HG03521 (cell line): ENCODE data around the gene RGS10.
A peak's percentile ranks its signal among the peaks of the same experiment; 100 is the strongest.

Source experiments
- ATAC-seq: cut with Tn5 transposase; IDR thresholded peaks from one replicate; pipeline ENCODE4 v1.9.1; 2021; ENCODE audit warnings: mild to moderate bottlenecking, moderate library complexity; ENCODE audit not compliant: unreplicated experiment

The RGS10 gene

DNA sequence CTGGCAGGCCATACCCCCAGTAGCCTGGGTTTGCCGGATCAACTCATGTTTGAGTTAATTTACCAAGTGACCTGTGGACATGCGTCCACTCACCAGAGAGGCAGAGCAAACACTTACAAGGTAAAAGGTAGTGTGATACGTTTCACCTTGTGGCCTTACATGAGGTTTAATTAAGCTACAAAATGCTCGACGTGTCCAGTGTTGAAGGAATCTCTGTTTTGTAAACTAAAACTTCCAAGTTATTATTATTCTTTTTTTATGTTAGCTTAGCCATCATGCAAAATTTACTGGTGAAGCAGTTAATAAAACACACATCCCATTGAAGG is 42.9 kb downstream of the RGS10 start:
- ATAC-seq, result no peak

DNA sequence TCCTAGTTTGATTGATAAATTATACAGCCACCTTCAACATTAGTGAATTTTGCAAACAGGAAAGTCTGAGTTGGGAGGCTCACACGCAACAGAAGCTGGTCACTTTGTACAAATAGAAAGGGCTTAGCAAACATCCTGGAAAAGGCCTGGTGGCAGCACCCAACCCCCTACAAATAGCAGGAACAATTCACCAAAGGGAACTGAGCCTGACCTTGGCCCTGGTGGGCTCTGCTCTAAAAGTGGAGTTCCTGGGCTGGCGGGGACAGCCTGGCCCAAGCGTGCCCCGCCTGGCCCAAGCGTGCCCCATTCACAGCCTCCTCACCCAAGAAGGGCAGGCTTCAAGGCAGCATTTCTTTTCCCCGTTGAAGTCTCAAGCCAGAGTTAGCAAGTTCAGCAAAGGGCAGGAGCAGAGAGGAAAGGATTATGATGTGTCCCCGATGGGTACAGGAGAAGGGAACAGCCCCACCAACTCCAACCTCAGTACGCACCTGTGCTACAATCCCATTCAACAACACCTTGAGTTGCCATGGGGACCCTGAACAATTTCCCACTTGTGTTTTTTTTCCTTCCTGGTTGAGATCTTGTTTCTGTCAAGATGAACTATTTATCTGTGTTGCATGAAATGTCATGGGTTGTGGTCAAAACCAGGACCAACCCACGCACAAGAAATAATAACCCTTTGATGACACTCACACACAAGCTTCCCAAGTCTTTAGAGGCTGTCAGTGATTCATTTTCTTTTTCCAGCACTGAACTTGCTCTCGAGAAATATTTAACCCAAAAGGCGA is 43.4 kb downstream of the RGS10 start:
- no peak for ATAC-seq

DNA sequence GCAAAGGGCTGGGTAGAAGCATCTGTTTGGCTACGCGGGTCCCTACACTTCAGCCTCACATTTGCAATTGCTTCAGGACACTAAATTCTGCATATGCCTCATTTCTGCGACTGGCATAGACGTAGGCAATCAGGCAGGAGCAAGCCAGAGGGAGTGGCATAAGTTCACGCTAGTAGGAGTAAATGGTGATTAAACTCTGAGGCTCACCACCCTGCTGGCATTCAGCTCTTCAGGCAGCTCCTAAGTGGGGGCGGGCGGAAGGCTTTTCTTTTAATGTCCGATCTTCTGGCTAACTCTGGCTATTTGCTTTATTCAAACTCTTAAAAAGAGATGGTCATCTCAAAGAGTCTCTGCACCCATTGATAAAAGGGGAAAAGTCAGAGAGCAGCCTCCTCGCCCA is 45.3 kb downstream of the RGS10 start:
- ATAC-seq, result no peak

DNA sequence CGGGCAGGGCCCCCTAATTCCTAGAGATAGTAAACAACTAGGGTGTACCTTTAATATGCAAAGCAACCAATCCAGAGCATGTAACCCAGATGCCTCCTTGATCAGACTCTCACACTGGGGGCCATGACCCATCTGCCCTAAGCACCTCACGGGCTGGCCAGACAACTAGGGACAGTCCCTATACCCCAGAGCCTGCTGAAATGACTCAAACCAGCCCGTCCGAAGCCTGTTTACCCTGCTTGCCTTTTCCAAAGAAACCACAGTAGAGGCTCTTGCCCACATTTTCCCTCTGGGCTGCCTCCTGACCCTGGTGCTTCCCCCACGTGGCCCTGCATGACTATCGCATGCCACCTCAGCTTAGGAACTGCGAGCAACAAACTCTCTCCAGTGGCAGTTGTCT is 46.2 kb downstream of the RGS10 start:
- ATAC-seq, result peak; percentile 74

DNA sequence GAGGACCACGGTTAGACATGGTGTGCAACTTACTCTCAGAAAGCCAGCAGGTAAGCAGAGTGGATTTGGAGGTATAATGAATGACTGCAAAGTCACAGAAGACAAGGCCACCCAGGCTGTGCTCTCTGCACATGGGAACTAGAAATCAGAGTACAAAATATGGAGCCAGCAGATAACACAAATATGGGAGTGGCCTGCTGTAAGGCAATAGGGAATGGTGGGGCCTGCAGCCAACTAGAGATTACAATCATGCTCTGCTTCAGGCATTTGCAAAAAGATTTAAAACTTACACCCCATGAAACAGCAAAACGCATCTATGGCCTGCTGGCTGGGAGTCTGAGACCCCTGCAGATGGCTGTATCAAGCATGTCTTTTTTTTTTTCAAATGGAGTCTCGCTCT is 47.0 kb downstream of the RGS10 start:
- ATAC-seq, result no peak

DNA sequence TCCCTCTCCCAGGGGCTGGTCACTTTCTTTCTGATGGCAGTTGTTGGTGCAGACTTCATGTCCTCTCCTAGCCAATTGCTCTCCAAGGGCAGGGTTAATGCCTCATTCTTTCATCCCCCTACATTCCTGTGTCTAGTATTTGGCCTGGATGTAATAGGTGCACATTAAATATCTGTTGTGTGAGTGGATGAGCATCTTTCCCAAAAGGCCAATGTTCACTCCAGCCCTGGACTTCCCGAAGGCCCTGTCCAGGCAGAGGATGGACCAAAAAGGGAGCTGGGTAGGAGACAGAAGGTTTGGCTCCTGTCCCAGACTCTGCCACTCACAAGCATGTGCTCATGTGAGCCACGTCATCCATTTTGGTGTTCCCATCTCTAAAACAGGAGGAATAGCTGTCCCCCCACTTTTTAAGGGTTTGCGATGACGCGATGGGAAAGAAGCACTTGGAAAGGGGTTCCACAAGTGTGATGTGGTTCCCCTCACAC is 47.5 kb downstream of the RGS10 start:
- no peak for ATAC-seq

DNA sequence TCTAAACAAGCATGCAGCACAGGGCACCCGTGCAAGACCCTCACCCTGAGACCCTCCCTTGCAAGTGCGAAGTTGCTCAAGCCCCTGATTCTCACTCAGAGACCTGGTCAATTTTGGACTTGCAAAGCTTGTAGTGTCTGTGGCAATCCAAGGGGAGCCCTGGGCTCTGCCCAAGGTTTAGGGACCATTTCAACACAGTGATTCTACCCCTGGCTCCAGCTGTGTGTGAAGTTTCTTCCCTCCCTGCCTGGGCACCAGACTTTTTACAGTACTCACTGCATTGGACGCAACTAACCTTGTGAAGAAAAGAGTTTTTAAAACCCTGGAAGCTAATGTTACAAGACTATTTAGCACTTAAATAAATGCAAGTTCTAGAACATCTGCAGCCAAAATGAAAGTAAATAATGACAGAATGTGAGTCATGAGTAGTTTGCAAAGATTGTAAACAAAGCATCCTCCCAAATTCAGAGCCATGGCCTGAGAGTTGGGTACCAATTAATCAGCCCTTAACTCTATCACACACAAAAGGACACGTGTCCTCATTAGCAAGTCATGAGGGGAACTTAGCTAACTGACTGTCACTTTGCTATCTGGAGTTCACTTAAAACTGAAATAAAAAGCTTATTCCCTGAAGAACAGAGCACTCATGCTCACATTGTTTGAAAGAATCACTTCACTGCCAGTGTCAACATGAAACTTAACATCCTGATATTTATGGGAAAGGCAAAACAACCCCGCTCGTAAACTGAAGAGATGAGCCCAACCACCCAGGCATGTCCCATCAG is 48.1 kb downstream of the RGS10 start:
- no peak for ATAC-seq

DNA sequence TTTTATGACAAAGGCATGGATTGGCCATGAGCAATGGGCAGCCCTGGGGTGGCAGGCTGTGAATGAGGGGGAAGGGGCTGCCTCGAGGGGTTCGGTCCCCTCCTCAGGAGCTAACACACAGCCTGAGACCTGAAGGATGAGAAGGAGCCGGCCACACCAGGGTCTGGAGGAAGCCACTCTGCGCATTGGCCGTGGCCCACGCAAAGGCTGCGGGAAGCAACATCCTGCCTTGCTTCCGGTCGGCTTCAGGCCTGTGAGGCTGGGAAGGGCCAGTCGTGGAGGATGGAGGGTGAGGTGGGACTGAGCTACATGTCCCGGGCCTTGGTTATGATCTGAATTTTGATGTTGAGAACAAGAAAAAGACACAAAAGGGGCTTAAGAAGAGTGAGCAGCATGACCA is 49.4 kb downstream of the RGS10 start:
- no peak for ATAC-seq

DNA sequence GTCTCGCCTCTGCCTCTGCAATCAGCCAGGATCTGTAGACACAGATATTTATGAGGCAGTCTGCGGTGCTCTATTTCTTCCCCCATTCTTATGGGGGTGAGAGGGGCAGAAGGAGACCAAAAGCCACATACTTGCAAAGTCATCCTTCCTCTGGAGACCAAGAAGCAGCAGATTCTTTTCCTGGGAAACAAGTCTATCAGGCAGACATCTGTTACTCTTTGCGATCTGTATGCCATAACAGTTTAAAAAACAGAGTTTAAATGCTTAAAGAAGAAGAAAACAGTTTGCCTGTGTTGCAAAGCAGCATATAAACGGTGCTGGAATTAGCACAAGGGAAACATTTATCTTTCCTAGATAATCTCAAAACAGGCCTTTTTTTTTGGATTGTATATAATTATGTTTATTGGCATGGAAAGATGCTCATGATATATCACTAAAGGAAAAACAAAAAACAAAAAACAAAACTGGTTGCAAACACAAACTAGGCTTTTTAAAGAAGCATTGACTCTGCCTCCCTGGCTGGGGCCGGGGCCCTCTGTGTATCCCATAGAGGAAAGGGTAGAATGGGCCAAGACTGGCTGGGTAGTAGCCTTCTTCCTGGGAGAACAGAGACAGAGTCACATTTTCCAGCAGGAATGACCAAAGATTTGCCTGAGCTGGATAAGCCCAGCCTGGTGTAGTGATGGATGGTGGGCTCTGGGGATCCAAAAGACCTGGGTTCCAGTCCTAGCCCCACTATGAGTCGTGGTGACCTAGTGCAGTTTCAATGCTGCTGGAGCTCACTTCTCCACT is 50.4 kb downstream of the RGS10 start:
- ATAC-seq, result no peak

DNA sequence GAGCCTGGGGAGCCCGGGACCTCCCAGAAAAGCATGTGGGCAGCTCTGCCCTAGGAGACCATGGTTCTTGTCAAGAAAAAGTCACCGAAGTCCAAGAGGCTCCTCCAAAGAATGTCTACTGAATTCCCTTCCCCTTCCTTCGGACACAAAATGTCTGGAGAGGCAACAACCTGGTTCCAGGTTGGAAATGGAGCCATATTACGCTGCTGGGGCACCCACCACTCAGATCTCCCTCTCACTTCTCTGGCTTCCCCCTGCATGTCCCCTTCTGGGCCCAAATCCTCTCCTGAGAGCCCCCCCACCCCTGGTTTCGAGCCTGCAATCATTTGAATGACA is 52.6 kb downstream of the RGS10 start:
- no peak for ATAC-seq

DNA sequence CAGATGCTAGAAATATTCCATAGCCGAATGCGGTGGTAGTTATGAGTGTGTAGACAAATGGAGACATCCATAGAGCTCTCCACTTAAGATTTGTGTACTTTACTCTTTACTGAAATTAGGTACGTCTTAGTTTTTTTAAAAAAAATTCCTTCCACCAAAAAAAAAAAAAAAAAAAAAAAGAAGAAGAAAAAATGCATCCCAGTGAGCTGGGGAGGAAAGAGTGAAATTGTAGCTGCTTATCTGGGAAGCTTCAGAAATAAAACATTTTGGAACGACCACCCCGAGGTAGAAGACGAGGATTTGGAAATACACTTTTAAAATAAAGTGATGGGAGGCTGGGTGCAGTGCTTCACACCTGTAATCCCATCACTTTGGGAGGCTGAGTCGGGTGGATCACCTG is 53.8 kb downstream of the RGS10 start:
- no peak for ATAC-seq

DNA sequence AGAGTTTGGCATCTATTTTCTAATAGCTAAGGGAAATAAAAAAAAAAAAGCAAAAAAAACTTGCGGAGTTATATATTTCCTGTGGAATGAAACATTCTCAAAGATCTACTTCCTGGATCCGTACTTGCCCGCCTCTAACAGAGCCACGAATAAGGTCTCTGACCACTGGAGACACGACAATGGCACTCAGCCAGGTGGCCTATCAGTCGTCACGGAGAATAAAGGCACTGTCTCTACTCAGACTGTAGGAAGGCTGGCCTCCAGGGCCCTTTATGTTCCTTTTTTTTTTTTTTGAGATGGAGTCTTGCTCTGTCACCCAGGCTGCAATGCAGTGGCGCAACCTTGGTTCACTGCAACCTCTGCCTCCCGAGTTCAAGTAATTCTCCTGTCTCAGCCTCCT is 58.7 kb downstream of the RGS10 start:
- no peak for ATAC-seq

DNA sequence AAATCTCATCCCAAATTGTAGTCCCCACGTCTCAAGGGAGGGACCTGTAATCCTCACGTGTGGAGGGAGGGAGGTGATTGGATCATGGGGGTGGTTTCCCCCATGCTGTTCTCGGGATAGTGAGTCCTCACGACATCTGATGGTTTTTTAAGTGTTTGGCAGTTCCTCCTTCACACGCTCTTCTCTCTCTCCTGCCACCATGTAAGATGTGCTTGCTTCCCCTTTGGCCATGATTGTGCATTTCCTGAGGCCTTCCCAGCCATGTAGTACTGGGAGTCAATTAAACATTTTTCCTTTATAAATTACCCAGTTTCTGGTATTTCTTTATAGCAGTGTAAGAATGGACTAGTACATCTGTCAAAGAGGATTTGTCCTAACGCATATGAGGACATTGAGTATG is 59.5 kb downstream of the RGS10 start:
- ATAC-seq, result no peak

DNA sequence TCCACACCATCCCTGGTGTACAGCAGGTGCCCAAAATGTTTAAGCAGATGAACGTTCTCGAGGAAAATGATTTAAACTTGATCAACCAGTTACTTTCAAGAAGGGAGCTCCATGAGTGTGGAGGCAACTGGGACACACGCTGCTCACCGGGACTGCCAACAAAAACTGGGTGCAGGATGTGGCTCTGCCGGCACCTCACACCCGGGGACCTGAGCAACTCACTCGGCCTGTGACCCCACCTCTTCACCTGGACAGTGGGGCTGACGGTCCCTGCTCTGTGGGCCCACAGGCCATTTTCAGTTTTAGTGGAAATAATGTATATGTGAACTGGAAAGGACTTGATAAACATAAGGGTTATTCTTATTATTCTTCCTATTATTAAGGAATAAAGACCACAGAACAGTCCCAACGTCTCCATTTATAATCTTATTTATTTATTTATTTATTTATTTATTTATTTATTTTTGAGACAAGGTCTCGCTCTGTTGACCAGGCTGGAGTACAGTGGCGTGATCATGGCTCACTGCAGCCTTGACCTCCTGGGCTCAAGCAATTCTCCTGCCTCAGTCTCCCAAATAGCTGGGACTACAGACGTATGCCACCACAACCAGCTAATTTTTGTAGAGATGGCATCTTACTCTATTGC is 60.6 kb downstream of the RGS10 start:
- no peak for ATAC-seq

DNA sequence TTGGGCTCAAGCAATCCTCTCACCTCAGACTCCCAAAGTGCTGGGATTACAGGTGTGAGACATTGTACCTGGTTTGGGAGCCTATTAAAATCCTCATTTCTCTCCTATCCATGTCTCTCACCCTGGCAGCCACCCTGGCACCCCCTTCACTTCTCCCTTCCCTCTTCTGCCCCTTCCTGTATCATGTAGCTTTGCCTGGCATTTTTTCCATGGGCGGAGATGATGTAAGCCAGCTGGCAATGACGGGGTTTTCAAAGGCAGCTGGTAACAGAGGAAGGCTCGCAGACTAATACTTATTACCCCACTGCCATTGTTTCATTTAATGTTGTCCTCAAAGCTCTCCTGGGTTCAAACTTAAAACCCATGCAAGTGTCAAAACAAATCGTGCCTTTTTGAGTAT is 61.9 kb downstream of the RGS10 start:
- ATAC-seq, result no peak

DNA sequence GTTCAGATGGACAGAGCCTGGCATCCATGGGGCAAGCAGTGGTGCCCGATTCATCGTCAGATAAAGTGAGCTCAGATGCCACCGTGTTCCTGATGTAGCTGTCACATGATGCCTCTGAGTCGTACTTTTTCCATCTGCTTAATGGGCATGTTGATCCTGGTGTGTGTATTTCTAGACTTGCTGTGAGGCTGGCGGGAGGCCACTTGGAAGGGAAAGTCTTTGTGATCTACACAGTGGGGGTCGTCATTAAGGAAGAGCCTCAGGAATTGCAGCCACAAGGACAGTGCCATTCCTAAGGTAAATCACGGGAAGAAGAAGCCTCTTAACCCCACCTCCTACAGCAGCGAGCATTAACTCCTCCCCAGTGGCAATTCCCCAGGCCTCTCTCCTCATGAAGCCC is 63.0 kb downstream of the RGS10 start:
- no peak for ATAC-seq

DNA sequence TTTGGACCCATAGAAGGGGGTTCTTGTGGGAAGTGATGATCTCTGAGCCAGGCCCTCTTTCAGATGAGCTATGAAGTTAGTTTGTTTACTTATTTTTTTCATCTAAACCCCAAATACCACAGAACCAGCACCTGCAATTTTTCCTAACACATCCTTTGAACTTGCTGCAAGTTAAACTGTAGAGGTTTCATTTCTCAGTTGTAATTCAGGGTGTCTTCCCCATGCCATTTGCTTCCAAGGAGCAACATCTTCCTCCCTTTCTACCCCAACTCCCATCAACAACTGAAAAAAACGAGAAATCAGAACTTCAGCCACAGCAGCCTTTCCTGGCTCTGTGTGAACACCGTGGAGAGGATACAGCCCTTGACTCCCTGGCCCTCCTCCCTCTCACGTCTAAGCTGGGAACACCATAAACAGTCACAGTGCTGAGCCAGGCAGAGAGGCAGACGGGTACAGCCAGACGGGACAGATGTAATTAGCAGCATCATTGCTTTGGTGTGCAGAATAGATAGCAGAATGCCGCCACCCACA is 63.6 kb downstream of the RGS10 start:
- no peak for ATAC-seq

DNA sequence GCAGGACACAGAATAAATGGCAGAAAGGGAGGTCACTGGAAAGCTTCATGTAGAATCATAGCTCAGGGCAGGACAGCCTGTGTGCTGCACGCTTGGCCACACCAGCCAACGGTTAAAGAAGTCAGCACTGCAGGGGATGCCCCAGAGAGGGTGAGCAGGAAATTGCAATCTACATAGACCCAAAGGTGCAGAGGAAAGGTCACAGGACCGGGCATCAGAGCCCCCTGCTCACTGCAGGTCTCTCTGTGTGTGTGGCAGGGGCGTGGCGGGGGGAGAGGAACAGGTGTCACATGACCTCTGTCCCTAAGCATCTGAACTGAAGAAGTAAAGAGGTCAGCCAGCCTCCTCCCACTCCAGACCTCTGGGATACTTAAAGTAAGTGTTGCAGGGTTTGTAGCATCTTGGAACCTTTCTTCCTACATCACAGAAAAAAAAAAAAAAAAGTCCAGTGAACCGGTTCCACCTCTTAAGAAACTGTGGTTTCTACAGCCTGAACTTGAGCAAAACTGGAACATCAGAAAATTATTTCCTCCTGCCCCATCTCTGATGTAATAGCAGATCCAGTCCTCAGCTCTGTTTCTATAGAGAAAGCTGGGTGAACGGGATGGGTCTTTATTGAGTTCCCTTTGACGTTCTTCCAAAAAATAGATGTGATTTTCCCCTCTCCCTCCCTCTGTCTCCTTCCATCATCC is 64.3 kb downstream of the RGS10 start:
- ATAC-seq, result peak; percentile 68

DNA sequence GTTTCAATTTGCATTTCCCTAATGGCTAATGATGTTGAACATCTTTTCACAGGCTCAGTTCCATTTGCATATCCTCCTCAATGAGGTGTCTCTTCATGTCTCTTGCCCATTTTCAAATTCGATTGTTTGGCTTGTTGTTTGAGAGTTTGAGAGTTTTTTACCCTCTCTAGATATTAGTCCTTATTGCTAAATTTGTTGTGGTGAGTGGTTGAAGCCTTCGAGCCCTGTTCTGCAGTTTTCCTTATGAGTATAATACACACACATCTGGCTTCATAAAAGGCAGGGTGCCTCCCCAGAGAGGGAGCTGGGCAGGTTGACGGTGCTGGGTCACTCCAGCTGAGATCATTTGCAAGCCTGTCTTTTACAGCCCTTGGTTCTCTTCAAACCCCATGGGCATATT is 65.1 kb downstream of the RGS10 start:
- peak; percentile 40 for ATAC-seq

DNA sequence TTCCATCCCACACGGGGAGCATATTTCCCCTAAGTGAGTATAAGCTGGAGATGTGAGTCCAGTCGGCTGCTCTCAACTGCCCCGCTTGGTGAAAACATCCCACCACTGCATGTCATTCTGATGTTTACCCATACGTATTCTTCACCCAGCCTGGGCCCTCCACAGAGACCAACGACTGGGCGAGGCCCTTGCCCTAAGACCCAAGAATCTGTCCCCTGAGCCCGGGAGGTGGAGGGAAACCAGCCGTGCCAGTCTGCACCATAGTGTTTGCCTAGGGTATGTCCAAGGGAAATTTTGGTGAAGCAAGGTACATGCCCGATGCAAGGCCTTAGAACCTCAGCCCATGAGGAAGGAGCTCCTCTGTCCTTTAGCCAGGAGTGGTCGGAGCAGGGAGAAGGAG is 67.9 kb downstream of the RGS10 start:
- ATAC-seq, result no peak
